Dendritic cell treated with granulocyte-macrophage colony-stimulating factor and Interleukin-4, amounts not matched to agents 40 ng/mL and 50 ng/mL, for 4 days (primary cell): ENCODE data around the gene TLCD4.

Experiments used
- H3K27ac Mint-ChIP-seq: one replicate; pipeline ENCODE4 v1.8.0; 2022; ENCODE audit warnings: mild to moderate bottlenecking, mixed read lengths
- H3K27me3 Mint-ChIP-seq: one replicate; pipeline ENCODE4 v1.8.0; 2022; ENCODE audit warnings: mild to moderate bottlenecking, mixed read lengths
- H3K36me3 Mint-ChIP-seq: one replicate; pipeline ENCODE4 v1.8.0; 2022; ENCODE audit warnings: low read depth, mixed read lengths
- H3K4me1 Mint-ChIP-seq: one replicate; pipeline ENCODE4 v1.8.0; 2022; ENCODE audit warnings: low read depth, mixed read lengths
- H3K4me3 Mint-ChIP-seq: one replicate; pipeline ENCODE4 v1.8.0; 2022; ENCODE audit warnings: mild to moderate bottlenecking, moderate library complexity, mixed read lengths
- H3K9me3 Mint-ChIP-seq: one replicate; pipeline ENCODE4 v1.8.0; 2022; ENCODE audit warnings: mixed read lengths
- intact Hi-C: fragments of 100-400 bp; cut with micrococcal nuclease; formaldehyde crosslinking; loops from one replicate; pipeline ENCODE4 v1.15.0; 2022

TLCD4 gene

DNA sequence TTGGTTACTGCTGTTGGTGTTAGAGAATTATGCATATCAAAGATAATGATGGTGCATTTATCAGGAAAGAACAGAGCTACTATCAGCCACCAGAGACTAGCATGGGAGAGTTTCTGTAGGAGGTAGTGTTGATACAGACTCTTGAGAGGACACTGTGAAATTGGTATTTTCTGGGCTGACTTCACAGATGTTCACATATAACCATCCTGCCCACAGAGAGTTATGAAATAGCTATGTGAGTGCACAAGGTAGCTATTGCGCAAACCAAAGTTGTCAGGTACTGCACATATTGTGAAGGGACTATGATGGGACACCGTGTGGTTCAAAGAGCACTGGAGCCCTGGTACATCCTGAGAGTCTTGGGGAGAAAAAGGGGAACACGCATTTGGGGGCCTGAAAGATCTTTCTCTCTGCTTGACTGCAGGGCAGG is 1.4 kb upstream of the TLCD4 start:
- intact Hi-C loops, result no loop called here
- Mint-ChIP-seq H3K27me3 (peaks cover 72% of the 10 kb centered on the region), H3K9me3 (no peaks in the 10 kb centered on the region), H3K27ac (no peak overlapping the region), H3K4me3 (no peak overlapping the region), H3K36me3 (no peaks in the 10 kb centered on the region), H3K4me1 (peaks cover 4% of the 10 kb centered on the region)

DNA sequence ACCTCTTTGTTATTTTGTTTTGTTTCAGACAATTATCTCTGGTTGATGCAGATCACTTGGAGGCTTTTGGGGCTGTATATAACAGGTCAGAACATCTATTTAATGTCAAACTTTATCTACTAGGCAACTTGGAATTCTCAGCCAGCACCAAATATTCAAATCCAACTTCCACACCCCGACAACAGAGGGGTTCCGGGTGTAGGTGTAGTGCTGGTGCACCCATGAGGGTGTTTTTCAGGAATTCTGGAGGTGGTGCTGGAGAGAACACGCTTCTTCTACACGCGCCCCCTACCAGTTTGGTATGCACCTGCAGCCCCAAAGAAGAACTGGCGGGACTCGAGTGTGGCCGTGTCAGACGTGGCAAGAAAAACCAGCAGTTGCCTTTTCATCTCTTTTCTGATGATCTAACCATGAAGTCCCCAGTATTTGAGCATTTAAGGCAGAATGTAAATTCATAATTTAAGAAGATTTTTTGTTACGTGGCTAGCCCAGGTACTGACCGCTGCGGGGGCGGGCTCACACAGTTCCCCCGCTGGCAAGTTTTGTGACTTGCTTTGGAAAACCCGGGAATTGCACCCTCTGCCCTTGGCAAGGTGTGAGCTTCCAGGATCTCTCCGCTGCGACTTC is 462 bp upstream of the TLCD4 start:
- Mint-ChIP-seq H3K4me1 (peaks cover 4% of the 10 kb centered on the region), H3K27ac (no peak overlapping the region), H3K9me3 (no peaks in the 10 kb centered on the region), H3K4me3 (peak overlapping the region; percentile 61), H3K27me3 (peaks cover 72% of the 10 kb centered on the region), H3K36me3 (no peaks in the 10 kb centered on the region)
- intact Hi-C loops, result no loop called here

DNA sequence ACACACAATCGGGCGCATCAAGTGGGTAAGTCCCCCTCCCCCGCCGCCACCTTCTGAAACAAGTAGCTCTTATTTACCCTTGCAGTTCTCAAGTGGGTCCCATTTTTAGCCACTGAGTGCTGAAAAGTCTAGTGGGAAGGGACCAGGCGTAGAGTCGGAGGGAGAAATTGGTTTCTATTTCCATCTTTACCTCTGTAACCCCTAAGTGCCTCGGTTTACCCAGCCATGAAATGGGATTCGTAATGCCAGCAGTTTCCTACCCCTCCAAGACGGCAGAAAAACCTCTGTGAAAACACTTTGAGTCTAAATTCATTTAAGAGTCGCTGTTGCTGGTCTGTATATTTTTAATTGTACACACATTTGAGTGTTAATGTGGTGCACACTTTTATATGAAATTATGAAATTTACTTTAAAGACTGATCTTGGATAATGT is 928 bp downstream of the TLCD4 start:
- peaks cover 4% of the 10 kb centered on the region for H3K4me1 Mint-ChIP-seq
- intact Hi-C loops, result no loop called here
- H3K36me3 Mint-ChIP-seq, result no peaks in the 10 kb centered on the region
- H3K27me3 Mint-ChIP-seq, result peaks cover 67% of the 10 kb centered on the region
- H3K9me3 Mint-ChIP-seq, result no peaks in the 10 kb centered on the region
- H3K27ac Mint-ChIP-seq, result no peak overlapping the region
- H3K4me3 Mint-ChIP-seq, result peak overlapping the region; percentile 67

DNA sequence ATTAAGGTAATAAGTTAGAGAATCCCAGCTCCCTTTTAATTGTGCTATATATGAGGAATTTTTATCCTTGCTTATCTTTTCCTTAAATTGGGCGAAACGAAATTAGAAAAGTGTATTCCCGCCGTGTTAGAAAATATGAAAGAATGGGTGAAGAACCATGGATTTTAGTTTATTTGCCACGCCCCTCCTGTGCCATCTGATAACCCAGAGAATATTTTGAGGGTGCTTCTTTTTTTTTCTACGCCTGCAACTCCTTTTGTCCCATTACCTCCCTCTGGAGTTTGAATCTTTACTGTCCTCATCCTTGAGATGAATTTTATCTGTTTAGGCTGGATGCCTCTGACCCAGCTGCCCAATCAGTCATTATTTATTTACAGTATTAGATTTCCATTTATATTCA is 1.6 kb downstream of the TLCD4 start:
- Mint-ChIP-seq H3K27ac (no peak overlapping the region), H3K4me1 (peaks cover 4% of the 10 kb centered on the region), H3K9me3 (no peaks in the 10 kb centered on the region), H3K27me3 (peaks cover 64% of the 10 kb centered on the region), H3K36me3 (no peaks in the 10 kb centered on the region), H3K4me3 (no peak overlapping the region)
- intact Hi-C loops, result no loop called here

DNA sequence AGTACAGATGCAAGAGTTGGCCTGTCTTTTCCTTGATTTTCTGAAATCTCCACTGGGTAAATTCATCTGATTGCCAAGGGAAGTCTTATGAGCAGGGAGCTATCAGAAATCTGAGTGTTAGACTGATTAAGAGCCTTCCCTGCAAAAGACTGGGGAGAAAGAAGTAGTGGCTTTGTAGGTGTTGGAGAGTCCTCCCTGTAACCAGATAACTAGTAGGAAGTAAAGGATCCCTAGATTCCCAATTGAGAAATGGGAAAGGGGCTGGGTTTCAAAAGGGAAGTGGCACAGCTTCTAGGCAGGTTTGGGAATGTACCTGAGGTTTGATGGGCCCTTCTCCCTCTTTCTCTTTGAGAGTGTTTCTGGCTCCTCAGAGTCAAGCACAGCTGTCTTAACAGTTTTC is 2.1 kb downstream of the TLCD4 start:
- H3K36me3 Mint-ChIP-seq, result no peaks in the 10 kb centered on the region
- H3K4me3 Mint-ChIP-seq, result no peak overlapping the region
- H3K27ac Mint-ChIP-seq, result no peak overlapping the region
- peaks cover 64% of the 10 kb centered on the region for H3K27me3 Mint-ChIP-seq
- intact Hi-C loops, result no loop called here
- no peaks in the 10 kb centered on the region for H3K9me3 Mint-ChIP-seq
- H3K4me1 Mint-ChIP-seq, result peaks cover 4% of the 10 kb centered on the region

DNA sequence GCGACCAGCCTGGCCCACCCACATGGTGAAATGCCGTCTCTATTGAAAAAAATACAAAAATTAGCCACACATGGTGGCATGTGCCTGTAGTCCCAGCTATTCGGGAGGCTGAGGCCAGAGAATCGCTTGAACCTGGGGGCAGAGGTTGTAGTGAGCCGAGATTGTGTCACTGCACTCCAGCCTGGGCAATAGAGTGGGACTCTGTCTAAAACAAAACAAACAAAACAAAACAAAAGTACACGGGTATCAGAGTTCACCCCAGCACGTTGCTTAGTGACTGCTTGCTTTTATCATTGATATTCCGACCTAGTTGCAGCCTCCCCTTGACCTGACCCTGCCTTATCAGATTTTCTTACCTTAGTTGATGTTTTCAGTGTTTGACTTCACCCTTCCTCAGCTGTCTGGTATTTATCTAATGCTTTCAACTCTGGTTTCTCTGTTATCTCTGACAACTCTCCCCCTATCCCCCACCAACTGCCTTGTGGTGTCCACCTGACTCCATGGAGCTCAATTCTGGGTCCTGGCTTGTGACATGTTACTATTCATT is 5.1 kb downstream of the TLCD4 start:
- H3K27me3 Mint-ChIP-seq, result peaks cover 39% of the 10 kb centered on the region
- H3K36me3 Mint-ChIP-seq, result no peaks in the 10 kb centered on the region
- H3K4me1 Mint-ChIP-seq, result no peaks in the 10 kb centered on the region
- intact Hi-C loops, result no loop called here
- H3K9me3 Mint-ChIP-seq, result no peaks in the 10 kb centered on the region
- no peak overlapping the region for H3K27ac Mint-ChIP-seq
- H3K4me3 Mint-ChIP-seq, result no peak overlapping the region

DNA sequence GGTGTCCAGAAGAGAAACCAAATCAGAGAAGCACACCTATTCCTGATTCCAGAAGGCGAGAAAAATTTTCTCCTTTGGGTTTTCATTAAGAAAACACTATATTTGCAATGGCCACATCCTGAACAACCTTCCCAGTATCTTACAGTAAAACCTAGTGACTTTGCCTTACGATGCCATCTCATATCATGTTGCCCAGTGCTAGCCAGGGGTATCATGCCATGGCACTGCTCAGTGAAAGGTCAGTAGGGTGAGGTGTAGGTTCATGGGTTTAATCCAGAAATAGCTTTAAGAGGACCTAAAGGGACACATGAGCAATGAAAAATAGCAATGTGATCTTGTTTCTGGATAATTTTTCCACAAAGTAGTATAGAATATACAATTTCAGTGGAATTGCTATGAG is 7.2 kb downstream of the TLCD4 start:
- no peaks in the 10 kb centered on the region for H3K4me1 Mint-ChIP-seq
- no peaks in the 10 kb centered on the region for H3K9me3 Mint-ChIP-seq

DNA sequence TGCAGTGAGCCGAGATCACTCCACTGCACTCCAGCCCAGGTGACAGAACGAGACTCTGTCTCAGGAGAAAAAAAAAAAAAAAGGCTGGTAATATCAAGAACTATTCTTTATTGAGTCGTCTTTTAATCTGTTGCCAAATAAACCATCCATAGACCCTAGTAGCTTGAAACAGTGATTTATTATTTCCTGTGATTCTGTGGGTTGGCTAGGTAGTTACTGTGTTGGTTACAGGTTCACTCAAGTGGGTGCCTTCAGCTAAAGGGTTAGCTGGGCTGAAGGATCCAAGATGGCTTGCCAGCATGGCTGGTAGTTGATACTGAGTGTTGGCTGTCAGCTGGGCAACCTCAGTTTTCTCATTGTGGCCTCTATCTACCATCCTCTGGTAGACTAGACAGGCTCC is 9.2 kb downstream of the TLCD4 start:
- intact Hi-C loops, result no loop called here
- H3K4me1 Mint-ChIP-seq, result no peaks in the 10 kb centered on the region
- no peaks in the 10 kb centered on the region for H3K9me3 Mint-ChIP-seq
- no peak overlapping the region for H3K4me3 Mint-ChIP-seq
- no peaks in the 10 kb centered on the region for H3K36me3 Mint-ChIP-seq
- no peak overlapping the region for H3K27ac Mint-ChIP-seq
- H3K27me3 Mint-ChIP-seq, result peaks cover 4% of the 10 kb centered on the region

More for the DNA sequence above, 7.2 kb downstream of the TLCD4 start:
- intact Hi-C loops, result no loop called here
- H3K27ac Mint-ChIP-seq, result no peak overlapping the region
- H3K27me3 Mint-ChIP-seq, result peaks cover 23% of the 10 kb centered on the region
- no peaks in the 10 kb centered on the region for H3K36me3 Mint-ChIP-seq
- no peak overlapping the region for H3K4me3 Mint-ChIP-seq

DNA sequence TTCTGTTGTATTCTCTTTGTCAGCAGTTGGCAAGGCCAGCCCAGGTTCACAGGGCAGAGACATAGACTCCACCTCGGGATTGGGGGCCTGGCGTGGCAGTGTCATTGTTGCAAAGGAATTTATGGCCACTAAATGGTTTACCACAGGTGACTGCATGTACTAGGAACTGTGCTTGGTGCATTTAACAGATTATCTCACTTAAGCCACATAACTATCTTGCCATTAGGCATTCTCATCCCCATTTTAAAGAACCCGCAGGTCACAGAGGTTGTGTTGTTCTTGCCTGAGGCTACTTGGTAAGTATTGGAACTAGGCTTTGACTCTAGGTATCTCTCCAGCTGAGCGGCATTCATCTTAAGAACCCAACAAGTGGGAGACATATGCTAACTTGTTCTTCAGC is 9.7 kb downstream of the TLCD4 start:
- peaks cover 1% of the 10 kb centered on the region for H3K27me3 Mint-ChIP-seq
- H3K27ac Mint-ChIP-seq, result no peak overlapping the region
- no peaks in the 10 kb centered on the region for H3K4me1 Mint-ChIP-seq
- H3K9me3 Mint-ChIP-seq, result no peaks in the 10 kb centered on the region
- no peaks in the 10 kb centered on the region for H3K36me3 Mint-ChIP-seq
- intact Hi-C loops, result no loop called here
- no peak overlapping the region for H3K4me3 Mint-ChIP-seq

DNA sequence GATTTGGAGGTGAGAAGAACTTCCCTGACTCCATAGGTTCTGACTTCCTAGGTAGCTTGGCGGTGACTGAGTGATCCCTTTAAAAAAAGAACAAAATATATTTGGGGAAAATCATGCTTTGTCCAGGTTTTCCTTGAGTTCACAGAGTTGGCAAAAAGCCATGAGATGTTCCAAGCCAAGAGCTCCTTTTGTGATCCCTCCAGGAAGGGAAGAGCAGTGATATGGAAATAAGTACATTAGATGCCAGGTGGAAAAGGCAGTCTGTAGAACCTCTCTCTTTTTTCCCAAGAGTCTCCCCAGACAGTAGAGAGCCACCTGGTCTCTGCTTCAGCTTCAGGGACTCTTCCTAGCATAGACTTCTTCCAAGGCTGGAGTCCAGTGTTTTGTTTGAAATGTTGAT is 10.2 kb downstream of the TLCD4 start:
- Mint-ChIP-seq H3K27me3 (no peaks in the 10 kb centered on the region), H3K36me3 (no peaks in the 10 kb centered on the region), H3K9me3 (no peaks in the 10 kb centered on the region), H3K27ac (no peak overlapping the region), H3K4me1 (no peaks in the 10 kb centered on the region), H3K4me3 (no peak overlapping the region)
- intact Hi-C loops, result no loop called here

DNA sequence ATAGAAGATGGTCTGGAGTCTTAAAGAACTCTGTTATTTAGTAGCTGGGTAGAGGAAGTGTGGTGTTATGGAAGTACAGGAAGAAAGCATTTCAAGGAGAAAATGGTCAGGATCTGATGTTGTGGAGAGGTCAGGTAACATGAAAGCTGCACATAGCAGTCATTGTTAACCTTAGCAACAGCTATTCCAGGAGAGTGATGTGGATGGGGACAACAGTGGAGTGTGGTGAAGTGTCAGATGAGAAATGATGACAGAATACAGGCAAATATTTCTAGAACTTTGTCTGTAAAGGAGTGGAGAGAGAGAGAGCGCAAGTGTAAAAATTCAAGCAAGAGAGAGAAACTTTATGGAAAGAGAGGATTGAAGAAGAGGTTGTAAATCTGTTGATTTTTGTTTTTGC is 15.6 kb downstream of the TLCD4 start:
- Mint-ChIP-seq H3K27ac (no peak overlapping the region), H3K4me3 (no peak overlapping the region), H3K4me1 (no peaks in the 10 kb centered on the region), H3K36me3 (no peaks in the 10 kb centered on the region), H3K9me3 (no peaks in the 10 kb centered on the region), H3K27me3 (peaks cover 2% of the 10 kb centered on the region)
- intact Hi-C loops, result no loop called here

DNA sequence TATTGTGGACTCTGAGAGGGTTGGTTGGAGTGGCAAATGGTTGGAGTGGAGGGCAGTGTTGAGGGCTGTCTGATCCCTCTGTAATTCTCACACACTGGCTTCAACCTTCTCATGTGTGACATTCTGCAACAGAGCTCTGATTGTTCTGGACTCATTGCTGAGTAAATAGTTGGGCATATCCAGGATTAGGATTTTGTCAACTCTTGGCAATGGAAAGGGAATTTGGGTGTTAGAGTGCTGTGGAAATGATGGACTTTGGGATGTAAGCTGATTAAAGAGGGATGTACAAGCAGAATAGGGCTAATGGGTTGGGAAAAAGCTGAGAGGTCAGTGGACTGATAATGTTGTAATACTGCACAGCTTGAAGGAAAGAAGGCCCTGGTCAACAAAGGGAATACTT is 16.5 kb downstream of the TLCD4 start:
- Mint-ChIP-seq H3K27ac (no peak overlapping the region), H3K4me1 (no peaks in the 10 kb centered on the region), H3K9me3 (no peaks in the 10 kb centered on the region), H3K4me3 (no peak overlapping the region), H3K27me3 (peaks cover 2% of the 10 kb centered on the region), H3K36me3 (no peaks in the 10 kb centered on the region)
- intact Hi-C loops, result no loop called here

DNA sequence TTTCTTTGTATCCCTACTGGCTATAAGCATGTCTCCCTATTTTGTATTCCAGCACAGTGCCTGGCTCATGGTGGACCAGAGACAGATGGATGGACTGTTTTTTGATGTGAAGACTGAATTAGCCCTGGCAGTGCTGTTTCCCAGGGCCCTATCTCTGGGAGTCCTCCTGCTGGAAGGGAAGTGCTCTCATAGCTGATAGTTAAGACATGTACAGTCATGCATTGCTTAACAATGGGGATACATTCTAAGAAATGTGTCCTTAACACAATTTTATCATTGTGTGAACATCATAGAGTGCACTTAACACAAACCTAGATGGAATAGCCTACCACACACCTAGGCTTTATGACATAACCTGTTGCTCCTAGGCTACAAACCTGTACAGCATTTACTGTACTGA is 21.1 kb downstream of the TLCD4 start:
- Mint-ChIP-seq H3K27me3 (peaks cover 2% of the 10 kb centered on the region), H3K9me3 (no peaks in the 10 kb centered on the region), H3K4me3 (no peak overlapping the region), H3K27ac (no peak overlapping the region), H3K36me3 (no peaks in the 10 kb centered on the region), H3K4me1 (no peaks in the 10 kb centered on the region)
- intact Hi-C loops, result no loop called here

DNA sequence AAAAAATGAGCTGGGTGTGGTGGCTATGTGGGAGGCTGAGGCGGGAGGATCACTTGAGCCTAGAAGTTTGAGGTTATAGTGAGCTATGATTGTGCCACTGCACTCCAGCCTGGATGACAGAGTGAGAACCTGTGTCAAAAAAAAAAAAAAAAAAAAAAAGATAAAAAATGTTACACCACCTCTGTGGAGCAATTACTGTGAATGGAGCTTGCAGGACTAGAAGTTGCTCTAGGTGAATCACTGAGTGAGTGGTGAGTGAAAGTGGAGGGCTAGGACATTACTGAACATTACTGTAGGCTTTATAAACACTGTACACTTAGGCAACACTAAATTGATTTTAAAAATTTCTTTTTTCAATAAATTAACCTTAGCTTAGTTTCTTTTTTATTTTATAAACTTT is 21.9 kb downstream of the TLCD4 start:
- no peak overlapping the region for H3K4me3 Mint-ChIP-seq
- peaks cover 2% of the 10 kb centered on the region for H3K27me3 Mint-ChIP-seq
- intact Hi-C loops, result no loop called here
- H3K4me1 Mint-ChIP-seq, result no peaks in the 10 kb centered on the region
- no peaks in the 10 kb centered on the region for H3K9me3 Mint-ChIP-seq
- no peaks in the 10 kb centered on the region for H3K36me3 Mint-ChIP-seq
- H3K27ac Mint-ChIP-seq, result no peak overlapping the region

DNA sequence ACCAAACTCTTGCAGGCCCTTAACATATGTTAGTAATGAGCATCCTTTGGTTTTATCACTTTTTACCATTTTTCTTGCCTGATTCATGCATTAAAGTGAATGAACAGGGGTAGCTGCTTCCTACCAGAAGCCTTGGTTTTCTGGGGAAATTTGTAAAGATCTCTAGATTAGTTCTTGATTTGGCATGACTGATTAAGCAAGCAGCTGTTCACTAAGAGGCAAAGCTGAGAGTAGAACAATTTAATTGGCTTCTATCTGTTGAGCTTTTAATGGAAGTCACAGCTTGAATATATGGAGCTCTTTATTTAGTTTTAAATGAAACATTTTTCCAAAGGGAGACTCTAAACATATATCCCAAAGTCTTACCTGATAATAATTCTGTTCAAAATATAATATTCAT is 23.6 kb downstream of the TLCD4 start:
- no peak overlapping the region for H3K4me3 Mint-ChIP-seq
- no peaks in the 10 kb centered on the region for H3K4me1 Mint-ChIP-seq
- intact Hi-C loops, result no loop called here
- no peak overlapping the region for H3K27ac Mint-ChIP-seq
- H3K36me3 Mint-ChIP-seq, result no peaks in the 10 kb centered on the region
- H3K9me3 Mint-ChIP-seq, result no peaks in the 10 kb centered on the region
- peaks cover 2% of the 10 kb centered on the region for H3K27me3 Mint-ChIP-seq
